Body of pancreas (tissue), 4 donors: ENCODE measurements around the gene PPM1A.

Experiments used
- POLR2A ChIP-seq, 3 donors: fragments of 450-650 bp; IDR thresholded peaks; one replicate each; pipeline ENCODE4 v1.6.1; 2016; ENCODE audit warnings: antibody characterized with exemption in 3 of 3, mild to moderate bottlenecking in 2 of 3
- TF ChIP-seq, protein P1 (sequence below), 7 experiments: fragments of 450-650 bp in 4 of 7; fragments of 200-600 bp in 3 of 7; sonication (generic) in 3 of 7; IDR thresholded peaks; one replicate each; pipeline ENCODE4 v1.5.1; 2016 to 2019; ENCODE audit warnings: antibody characterized with exemption in 7 of 7

DNA sequence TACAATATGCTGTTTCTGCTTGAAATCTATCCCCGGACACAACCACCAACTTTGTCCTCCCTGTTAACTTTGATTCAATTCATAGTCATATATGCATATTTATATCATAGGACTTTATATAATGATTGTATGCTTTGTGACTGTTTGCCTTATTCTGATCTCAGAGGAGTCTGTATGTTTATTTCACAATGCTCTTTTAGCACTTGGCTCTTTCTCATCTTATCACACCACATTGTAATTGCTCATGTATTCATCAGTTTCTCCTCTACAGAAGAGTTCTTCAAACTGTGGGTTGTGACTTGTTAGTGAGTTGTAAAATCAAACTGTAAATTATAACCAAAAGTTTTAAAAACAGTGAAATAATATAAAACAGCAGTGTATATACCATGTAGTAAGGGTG is 21.7 kb upstream of the PPM1A start:
- TF ChIP-seq, protein P1, sequence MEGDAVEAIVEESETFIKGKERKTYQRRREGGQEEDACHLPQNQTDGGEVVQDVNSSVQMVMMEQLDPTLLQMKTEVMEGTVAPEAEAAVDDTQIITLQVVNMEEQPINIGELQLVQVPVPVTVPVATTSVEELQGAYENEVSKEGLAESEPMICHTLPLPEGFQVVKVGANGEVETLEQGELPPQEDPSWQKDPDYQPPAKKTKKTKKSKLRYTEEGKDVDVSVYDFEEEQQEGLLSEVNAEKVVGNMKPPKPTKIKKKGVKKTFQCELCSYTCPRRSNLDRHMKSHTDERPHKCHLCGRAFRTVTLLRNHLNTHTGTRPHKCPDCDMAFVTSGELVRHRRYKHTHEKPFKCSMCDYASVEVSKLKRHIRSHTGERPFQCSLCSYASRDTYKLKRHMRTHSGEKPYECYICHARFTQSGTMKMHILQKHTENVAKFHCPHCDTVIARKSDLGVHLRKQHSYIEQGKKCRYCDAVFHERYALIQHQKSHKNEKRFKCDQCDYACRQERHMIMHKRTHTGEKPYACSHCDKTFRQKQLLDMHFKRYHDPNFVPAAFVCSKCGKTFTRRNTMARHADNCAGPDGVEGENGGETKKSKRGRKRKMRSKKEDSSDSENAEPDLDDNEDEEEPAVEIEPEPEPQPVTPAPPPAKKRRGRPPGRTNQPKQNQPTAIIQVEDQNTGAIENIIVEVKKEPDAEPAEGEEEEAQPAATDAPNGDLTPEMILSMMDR (IDR thresholded peaks at IDR 0.05): no peak
- TF ChIP-seq POLR2A (IDR thresholded peaks at IDR 0.05): no peak
